Activated naive CD4-positive, alpha-beta T cell (primary cell): ENCODE data around the gene ANKRD33B.
"Not testable (repeated sequence)": the region's sequence is repeated elsewhere in the genome, so short reads cannot be mapped to it uniquely, and the experiment has no call there.

Experiments
- DNase-seq, 4 experiments: peaks; one replicate each; lab custom pipeline; 2025; lab: John Stamatoyannopoulos, UW

Gene ANKRD33B

DNA sequence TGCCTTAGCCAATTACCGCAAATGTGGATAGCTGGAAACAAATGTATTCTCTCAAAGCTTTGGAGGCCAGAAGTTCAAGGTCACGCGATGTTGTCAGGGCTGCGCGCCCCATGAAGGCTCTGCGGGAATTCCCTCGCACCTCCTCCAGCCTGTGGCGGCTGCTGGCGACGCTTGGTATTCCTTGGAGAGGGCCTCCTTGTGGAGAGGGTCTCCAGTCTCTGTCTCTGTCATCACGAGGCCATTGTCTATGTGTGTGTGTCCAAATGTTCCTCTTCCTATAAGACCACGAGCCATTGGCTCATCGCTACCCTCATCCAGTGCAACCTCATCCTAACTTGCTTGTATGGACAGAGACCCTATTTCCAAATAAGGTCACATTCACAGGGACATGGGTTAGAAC is 97.5 kb downstream of the ANKRD33B start:
- DNase-seq, result no peak

DNA sequence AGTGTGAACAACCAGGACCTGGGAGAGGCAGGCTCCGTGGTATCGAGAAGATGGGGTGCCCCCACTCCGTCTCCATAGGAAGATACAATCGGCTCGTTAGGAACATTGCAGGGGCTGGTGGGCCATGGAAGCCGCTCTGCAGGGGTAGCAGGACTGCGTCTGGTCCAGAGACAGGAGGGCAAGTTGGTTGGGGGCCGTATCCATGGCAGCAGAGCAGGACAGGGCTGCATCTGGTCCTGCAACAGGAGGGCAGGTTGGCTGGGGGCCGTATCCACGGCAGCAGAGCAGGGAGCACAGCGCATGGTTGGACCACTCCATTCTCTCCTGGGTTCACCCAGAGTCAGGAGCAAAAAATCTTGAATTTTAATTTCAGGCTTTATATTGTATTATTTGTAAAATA is 98.2 kb downstream of the ANKRD33B start:
- DNase-seq, result no peak

DNA sequence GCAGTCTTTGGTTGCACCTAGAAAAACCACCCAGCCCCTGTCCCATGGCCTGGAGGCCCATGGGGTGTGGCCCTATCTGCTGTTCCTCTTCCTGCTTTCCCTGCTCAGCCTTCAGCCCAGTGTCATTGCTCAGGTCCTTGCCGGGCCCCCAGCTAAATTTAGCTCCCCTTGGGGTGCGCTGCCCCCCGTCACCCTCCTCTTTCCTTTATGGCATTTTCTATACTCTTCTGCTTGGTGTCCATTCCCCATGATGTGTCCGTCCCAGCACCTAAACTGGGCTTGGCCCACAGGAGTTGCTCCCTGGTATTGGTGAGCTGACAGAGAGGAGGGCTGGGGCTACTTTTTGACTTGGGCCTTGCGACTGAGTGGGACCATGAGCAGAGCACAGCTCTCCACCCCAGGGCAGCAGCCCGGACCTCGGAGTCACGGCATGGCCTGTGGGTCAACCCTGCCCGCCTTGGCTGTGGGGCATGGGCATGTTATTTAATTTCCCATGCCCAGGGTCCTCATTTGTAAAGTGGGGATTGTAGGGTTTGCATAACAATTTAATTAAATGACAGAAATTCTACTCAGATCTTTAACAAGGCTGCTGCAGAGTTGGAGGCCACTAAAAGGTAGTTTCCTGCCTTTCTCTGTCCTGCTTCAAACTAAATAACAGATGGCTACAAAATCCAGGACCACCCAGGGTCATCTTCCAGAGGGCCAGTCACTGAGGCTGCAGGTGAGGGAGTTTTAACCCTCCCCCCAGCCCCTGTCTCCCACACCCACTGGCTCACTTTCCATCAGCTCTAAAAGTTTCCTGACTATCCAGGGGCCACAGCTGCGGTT is 99.0 kb downstream of the ANKRD33B start:
- DNase-seq, result no peak

DNA sequence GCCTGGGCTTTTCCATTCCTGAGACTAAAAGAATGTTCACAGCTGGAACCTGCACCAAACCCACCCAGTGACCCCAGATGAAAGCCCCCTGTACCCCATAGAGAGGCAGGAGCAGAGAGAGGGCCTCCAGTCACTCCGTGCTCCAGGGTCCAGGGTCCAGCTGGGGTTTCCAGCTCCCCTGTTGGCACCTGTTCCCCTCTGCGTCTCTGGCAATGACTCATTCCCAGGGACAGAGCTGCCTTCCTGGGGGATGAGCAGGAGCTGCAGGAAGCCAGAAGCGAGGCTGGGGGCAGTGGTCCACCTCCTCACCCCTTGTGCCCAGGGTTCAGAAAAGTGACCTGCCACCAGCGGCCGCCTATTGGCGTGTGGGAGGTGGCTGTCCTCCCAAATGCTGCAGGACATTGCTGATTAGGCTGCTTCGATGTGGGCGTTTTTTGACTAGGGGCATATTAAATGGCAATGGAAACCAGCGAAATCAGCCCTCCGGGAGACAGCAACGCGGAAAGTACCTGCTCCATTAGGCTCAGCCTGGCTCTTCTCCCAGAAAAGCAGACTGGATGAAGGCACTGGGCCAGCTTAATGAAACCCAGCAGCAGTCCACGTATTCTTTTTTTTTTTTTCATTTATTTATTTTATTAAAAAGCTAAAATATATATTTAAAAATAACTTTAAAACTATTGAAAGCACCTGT is 99.8 kb downstream of the ANKRD33B start:
- no peak for DNase-seq

DNA sequence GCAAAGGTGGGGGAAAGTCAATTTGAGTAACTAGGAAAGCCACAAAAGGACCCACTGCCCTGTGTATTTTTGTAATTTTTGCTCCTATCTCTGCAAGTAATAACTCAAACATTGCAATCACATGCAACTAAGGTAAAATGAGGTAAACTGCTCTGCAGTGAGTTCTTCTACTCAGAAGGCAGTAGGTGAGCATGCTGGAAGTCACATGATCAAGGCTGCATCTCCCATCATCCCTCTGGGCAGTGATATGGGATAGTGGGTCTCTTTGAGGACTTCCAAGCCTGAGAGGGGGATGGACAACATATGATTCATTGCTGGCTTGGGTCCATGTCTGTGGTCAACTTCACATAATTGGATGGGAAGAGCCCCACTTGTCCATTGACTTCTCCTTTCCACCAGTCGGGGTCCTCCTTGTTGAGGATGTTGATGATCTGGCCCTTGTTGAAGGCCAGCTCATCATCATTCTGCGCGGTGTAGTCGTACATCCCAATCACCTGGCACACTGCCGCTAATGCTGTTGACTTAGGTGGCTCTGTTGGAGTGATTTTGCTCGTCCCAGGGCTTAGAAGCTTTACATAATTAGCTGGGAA is 100.4 kb downstream of the ANKRD33B start:
- DNase-seq, result not testable (repeated sequence)

DNA sequence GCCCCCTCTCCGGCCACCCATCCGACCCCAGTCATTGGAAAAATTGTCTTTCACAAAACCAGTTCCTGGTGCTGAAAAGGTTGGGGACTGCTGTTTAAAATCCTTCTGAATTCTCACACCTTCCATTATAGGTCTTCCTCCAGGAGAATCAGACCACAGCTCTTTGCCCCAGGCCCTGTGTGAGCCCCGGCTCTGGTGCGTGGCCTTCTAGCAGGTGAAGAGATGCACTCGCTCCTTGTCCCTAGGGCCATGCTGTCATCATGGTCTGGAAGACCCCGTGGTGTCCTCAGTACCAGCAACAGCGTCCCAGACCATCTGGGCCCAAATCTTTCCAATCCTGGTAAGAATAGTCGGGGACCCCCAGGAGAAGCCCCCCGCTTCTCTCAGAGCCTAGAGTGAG is 101.9 kb downstream of the ANKRD33B start:
- no peak for DNase-seq

DNA sequence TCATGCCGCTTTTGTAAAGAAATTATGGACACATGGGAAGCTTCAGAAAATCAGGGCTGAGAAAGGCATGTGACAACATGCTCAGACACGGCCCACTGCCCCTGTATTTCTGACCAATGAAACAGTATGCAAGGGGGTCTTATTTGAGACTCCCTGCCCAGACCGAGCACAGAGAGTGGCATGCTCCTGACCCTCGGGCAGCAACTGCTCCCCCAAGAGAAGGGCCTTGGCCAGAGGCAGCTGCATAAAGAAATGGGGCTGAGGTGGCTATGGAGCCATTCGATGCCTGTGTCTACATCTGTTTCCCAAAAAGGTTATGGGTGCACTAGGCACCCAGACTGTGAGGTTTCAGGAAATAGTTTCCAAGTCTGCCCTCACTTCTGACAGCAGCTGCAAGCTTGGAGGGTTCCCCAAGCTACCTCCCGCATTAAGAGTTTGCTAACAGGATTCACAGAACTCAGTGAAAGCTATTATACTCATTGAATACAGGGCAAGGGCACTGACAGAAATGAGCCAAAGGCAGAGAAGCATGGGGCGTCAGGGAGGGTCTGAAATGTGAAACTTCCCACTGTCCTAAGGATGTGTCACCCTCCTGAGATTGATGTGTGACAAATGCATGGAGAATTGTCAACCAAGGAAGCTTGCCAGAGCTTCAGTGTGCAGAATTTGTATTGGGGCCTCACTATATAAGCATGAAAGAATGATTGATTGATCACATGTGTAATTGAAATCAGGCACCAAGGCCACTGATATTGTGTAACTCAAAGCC is 102.8 kb downstream of the ANKRD33B start:
- no peak for DNase-seq

DNA sequence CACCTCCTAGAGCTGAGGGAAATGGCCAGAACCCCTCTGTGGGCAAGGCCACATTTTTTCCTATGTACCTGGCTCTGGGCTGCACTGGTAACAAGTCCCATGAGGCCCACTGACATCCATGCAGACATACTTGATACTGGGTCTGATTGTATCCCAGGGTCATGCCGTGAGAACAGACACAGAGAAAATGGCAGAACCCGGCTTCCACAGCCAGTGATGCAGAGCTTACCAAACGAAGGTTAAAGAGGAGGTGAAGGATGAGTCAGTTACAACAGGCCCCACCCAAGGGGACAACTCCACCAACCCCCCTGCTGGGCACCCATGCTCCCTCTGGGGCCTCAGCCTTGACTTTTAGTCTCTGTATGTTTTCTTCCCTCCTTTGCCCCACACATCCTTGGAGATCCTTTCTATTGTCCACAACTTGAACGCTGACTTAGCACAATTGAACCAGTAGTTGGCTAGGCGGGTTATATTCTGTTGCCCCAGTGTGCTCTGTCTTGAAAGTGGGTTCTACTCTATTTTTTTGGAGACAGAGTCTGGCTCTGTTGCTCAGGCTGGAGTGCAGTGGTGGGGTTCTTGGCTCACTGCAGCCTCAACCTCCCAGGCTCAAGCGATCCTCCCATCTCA is 103.7 kb downstream of the ANKRD33B start:
- DNase-seq, result no peak

DNA sequence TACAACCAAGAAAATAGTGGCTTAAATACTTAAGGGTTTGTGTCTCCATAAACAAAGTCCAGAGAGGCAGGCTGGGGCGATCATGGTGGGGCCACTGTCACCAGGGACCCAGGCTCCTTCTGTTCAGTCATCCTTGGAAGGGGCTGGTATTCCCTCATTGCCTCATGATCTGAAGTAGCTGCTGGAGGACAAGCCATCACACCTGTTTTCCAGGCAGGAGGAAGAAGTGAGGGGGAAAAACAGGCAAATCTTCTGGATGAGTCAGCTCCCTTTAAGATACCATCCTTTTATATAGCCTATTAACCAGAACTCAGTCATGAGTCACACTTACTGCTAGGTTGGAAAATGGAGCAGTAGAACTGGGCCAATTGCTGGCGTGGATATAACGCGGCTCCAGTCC is 104.8 kb downstream of the ANKRD33B start:
- no peak for DNase-seq

DNA sequence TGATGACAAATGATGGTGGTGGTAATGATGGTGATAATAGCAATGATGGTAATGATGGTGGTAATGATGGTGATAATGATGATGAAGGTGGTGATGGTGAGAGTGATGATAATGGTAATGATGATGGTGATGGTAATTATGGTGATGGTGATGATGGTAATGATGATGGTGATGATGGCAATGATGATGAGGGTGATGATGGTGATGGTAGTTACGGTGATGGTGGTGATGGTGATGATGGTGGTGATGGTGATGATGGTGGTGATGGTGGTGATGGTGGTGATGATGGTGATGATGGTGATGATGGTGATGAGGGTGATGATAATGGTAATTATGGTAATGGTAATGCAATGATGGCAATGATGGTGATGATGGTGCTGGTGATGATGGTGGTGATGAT is 106.1 kb downstream of the ANKRD33B start:
- DNase-seq, result no peak

DNA sequence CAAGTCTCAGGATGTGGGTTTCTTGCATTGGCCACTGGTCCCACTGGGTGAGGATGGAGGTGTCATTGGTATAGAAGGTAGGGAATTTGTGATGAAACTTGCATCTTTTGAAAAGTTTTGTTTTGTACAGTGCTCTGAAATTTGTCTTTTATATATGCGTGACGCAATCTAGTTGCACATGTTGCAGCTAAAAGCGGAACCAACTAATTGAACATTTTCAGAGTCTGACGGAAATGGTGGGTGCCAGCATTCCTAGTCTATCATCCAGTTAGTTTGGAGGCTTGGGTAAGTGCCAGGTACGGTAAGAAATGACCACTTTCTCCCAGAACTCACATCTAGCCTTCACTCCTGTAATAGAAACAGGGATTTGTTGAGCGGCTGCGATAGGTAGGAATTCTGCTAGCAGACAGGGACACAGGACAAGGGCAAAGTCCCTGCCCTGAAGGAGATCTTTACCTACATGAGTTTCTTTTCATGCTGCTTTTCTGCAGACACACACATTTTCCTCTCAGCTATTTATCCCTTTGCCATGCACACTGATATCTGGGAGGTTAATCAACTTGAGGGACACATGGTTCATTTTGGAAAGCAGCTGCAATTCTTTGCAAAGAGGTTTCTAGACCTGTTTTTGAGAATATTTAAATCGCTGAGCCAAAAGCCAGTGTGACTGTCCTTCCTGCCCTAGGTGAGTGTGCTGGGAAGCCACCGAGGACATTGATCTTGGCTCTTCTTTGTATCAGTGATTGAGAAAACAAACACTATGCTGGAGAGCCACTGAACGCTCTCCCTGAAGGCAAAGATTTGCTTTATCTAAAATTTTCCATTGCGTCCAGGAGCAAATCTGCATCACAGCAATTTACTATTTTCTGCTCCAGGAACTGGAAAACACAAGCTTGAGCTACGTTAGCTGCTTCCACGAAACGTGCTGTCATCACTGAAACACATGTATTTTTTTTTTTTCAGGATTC is 107.5 kb downstream of the ANKRD33B start:
- no peak for DNase-seq

DNA sequence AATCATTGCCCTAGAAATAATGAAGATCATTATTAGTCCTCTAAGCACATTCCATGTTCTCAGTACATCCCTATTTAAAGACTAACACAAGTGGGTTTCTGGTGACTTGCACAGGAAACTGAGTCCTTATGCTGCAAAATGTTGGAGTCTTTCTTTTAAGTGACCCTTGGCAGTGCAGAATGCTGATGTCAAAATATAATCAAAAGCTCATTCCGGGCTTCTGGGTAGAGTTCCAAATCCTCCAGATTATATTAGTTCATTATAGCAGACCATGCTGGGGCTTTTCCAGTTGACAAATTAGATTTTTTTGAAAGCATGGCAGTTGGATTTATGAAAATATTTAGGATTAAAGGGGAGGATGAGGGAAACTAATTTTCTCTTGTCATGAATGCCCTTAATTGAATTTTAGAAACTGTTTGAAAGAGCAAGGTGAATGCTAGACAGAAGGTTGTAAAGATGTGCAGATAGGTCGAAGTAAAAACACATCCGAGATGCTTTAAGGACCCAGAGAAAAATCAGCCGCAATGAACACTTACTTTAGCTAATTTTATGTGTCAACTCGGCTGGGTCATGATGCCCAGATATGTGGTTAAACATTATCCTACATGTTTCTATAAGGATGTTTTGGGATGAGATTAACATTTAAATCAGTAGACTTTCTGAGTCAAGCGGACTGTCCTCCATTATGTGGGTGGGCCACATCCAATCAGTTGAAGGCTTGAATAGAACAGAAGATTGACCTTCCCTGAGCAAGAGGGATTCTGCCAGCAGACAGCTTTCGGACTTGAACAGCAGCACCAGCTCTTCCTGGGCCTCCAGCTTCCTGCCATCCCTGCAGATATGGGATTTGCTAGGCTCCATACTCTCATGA is 108.5 kb downstream of the ANKRD33B start:
- no peak for DNase-seq

DNA sequence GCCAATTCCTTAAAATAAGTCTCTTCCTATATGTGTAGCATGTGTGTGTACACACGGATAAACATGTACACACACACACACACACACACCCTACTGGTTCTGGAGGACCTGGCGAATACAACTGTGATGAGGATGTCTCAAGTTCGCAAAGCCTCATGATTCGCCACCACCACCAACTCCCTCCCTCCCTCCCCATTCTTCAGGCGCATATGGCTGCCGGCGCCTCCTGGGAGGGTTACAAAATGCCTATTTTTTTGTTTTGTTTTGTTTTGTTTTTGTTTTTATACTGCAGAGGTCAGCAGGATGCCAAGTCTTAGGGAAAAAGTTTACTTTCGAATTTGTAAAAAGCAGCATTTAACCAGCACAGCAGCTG is 109.1 kb downstream of the ANKRD33B start:
- DNase-seq, result no peak

DNA sequence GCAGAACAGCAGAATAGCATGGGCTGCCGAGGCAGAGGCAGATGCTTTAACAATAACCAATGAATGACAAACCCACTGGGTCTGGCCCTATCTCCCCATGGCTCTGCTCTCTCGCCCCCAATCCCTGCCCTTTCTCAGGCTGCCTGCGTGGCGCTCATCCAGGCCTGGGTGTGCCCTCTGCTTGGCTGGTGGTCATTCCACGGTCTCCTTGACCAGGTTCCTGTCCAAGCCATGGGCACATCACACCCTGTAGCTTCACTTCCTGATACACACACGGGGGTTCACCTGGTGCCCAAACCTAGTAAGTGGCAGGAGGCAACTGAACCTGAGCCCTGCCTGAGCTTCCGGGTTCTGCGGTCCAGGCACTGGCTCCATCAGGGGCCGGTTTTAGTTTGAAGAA is 109.5 kb downstream of the ANKRD33B start:
- no peak for DNase-seq

DNA sequence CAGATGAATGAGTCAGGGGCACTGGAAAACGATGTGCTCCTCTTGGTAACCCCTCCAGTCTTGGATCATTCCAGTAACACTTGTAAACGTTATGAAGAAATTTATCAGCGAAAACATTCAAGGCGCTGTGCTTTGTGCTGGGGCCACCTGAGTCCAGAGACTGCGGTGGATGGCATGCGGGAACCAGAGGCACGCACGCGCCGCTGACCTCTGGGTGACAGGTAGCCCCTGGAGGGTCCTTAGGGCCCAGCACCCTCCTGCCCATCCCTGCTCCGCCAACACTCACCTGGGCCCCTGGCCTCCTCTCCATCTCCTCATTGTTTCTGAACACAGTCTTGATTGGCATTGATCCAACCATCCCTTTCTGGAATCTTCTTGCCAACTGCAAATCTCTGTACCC is 110.2 kb downstream of the ANKRD33B start:
- DNase-seq, result no peak

DNA sequence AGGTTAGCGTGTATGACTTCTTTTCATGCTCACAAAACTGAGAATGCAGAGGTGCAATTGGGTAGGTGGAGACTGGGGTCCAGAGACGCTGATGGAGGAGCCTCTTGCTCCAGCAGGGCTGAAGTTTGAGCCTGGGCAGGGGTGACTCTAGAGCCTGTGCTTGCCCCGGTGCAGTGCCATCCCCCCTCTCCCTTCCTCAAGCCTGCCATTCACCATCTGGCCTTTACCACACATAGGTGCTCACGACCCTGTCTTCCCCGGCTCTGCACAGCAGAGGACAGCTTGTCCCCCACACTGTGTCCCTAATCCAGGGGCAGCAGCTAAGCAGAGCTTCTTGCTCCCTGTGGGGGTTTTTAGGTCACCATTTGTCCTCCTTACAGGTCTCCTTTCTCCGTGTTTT is 110.7 kb downstream of the ANKRD33B start:
- DNase-seq, result no peak

DNA sequence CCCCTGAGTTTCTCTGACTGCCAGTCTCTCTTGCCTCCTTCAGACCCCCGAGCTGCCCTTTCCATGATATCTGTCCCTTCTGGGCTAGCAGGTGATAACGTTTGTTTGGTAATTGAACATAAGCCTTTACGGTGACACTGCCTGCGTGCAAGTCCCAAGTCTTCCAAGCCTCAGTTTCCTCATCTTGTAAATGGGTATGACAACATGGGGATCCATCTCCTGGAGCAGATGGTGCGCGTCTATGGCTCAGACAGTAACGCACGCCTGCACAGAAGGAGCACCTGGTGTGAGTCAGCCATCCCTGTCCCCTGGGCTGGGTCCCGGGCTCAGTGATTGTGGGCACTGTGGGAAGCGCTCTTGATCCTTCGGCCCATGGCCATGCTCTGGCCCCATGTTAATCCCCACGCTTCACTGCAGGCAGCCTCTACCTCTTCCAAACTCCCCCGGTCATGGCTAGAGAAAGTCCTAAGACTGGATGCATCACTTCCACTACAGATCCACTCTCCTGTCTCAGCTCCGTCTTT is 111.4 kb downstream of the ANKRD33B start:
- no peak for DNase-seq

DNA sequence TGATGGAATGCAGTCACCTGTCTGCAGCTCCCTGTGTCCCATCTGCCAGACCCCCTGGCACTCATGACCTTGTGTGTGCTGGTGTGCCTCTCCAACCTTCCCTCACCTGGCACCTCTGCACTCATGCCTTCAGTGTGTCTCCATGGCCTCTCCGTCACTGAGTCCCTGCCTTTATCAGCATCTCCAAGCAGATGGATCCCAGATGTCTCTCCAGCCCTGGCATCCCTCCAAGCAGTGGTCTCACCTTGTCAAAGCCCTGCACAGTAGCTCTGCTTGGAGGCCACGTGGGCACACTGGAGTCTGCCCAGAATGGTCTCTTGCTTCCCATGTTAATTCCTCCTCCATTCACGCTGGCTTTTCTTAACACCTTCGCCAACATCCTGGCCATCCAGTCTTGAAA is 112.4 kb downstream of the ANKRD33B start:
- DNase-seq, result no peak

DNA sequence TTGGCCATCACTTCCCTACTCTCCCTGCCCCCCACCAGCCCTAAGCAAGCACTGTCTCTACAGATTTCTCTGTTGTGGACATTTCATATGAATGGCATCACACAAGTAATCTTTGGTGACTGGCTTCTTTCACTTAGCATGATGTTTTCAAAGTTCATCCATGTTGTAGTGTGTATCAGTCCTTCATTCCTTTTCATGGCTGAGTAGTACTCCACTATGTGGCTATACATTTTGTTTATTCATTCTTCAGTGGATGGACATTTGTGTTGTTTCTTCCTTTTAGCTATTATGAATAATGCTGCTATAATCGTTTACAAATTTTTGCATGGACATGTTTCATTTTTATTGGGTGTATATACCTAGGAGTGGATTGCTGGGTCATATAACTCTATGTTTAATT is 113.1 kb downstream of the ANKRD33B start:
- DNase-seq, result no peak

DNA sequence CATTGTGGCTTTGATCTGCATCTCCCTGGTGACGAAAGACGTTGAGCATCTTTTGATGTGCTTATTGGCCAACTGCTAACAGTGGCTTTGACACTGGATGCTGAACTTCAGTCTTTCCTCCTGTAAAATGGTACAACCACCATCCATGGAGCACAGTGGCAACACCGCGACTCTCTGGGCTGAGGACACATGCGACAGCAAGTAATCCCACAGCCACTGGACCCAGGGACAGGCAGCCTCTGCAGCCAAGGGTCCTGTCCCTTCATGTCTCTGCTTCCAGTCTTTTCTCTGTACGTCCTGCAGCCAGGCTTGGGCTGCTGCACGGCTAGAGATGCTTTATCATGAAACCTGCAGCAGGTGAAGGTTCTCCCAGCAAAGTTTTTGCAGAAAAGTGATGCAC is 113.7 kb downstream of the ANKRD33B start:
- no peak for DNase-seq
